NCI-H510A (cell line): ENCODE results near the gene SH3RF3.

Experiments
- DNase-seq: peaks from one replicate; lab custom pipeline; 2025; lab: John Stamatoyannopoulos, UW

The SH3RF3 gene

DNA sequence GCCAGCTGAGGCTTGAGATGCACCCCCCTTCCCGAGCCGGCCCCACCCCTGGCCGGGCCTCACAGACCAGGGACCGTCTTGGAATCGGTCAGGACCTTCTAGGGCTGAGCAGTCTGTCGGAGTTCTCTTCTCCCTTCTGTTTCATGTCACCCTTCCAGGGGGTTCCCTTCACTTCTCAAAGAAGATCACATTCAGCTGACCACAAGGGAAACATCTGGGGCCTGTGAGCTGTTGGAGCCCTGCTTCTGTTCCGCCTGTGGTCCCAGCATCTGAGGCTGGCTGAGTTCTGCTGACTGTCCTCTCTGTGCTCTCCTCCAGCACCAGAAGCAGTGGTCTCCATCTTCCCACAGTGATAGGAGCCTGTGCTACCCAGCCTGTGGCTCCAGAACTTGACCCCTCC lies 378.2 kb downstream of the SH3RF3 start:
- no peak for DNase-seq

DNA sequence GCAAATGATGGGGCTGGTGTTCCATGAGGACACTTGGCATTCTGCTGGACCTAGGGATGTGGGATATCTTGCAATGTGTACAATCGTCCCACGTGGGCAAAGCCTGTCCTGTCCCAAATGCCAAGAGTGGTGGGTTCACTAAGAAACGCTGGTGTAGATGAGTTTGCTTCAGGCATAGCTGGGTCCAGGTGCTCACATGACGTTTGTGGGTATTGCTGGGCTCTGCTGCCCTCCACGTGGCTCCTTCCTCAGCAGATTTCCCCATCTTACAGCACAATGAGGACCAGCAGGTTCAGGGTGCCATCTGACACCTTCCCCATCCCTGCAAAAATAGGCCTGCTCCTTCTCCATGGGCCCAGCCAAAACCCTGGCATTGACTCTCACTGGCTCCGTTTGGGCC lies 378.8 kb downstream of the SH3RF3 start:
- DNase-seq = no peak

DNA sequence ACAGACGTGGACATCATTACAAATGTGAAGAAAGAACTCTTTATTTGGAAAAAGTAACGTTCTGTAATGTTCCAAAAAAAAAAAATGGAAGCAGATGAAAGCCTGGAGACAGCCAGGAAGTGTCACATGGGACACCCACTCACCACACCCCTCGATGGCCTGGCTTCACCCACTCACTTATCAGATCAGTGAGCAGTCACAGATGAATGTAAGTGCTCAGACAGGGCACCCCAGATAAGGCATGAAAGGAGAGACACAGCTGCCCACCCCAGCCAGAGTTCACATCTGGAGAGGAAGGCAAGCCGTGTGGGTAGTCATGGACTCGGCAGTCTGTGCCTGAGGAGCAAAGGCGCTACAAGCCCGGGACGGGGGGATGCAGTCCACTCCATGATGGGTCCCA lies 379.6 kb downstream of the SH3RF3 start:
- DNase-seq = no peak

DNA sequence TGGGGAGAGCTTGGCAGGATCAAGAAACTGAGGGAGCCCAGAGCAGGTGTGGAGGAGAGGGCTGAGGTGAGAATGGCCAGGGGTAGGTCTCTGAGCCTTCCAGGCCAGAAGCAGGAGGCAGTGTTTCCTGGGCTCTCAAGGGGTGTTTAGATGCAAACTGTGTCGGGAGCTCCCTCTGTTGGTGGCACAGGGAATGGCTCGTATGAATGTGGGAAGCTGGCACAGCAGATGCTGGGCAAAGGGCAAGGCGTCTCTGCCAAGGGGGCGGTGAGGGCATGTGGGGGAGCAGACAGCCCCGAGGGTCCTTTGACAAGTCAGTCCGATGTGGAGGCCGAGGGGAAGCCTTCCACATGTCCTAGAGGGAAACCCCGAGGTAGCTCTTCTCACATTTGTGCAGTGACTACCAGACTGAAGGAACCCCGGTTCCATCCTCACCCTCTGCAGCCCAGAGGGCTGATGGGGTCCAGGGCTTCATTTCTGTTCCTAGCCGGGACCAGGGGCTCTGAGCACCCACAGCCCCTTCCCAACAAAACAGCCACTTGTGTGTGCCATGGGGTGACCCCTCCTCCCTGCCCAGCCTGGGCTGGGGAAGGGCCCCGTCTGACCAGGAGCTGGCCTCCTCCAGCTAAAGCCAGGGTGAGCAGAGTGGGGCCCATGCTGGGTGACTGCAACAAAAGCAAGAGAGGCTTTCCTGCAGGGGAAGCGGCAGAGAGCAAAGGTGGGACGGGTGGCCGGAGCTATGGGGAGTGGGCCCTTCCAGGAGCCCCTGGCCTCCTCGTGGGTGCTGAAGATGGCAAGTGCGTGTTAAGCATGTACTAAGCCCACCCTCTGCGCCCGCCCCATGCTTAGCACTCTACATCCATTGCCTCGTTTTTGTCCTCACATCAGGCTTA lies 381.4 kb downstream of the SH3RF3 start:
- peak; percentile 64 for DNase-seq

DNA sequence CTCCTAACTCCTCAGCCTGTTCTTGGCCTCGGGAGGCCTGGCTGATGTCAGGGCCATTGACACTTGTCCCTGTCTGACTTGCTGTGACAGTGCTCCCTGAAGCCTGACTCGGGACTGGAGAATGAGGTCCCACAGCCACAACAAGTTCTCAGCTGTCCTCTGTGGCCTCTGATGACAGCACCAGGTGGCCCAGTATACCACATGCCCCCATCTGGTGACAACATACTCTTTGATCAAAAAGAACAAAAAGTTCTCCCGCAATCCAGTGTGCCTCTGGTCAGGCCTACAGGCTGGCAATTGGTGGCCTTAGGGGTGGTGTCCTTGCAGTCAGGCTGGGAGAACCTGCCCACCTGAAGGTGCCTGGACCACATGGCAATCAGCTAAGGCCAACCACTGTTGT lies 382.2 kb downstream of the SH3RF3 start:
- no peak for DNase-seq

DNA sequence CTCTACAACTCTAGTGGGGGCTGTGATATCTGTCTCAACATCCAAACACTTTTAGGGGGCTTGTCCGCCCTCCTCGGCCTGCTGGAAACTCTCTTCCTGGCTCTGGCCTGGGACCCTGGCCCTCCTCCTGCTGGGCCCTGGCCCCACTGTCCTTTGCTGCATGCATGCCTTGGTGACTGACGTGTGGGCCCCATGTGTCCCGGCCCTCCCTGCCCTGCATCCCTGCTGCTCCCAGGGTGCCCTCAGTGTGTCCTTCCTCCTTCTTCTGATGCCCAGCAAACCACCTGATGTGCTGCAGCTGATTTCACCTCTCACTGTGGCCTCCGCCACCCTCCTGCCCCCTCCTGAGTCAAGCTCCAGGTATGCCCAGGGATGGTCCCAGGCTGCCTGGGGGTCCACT lies 383.1 kb downstream of the SH3RF3 start:
- no peak for DNase-seq

DNA sequence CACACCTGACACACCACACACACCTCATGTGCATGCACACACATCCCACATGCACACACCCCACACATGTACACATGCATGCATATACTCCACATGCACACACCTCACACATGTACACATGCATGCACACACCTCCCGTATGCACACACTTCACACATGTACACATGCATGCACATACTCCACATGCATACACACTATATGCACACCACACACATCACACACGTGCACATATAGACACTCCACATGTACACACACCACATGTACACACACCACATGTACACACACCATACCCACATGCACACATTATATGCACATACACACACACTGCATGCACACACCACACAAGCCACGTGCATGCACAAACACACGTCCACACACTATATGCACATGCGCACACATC lies 384.2 kb downstream of the SH3RF3 start:
- no peak for DNase-seq

DNA sequence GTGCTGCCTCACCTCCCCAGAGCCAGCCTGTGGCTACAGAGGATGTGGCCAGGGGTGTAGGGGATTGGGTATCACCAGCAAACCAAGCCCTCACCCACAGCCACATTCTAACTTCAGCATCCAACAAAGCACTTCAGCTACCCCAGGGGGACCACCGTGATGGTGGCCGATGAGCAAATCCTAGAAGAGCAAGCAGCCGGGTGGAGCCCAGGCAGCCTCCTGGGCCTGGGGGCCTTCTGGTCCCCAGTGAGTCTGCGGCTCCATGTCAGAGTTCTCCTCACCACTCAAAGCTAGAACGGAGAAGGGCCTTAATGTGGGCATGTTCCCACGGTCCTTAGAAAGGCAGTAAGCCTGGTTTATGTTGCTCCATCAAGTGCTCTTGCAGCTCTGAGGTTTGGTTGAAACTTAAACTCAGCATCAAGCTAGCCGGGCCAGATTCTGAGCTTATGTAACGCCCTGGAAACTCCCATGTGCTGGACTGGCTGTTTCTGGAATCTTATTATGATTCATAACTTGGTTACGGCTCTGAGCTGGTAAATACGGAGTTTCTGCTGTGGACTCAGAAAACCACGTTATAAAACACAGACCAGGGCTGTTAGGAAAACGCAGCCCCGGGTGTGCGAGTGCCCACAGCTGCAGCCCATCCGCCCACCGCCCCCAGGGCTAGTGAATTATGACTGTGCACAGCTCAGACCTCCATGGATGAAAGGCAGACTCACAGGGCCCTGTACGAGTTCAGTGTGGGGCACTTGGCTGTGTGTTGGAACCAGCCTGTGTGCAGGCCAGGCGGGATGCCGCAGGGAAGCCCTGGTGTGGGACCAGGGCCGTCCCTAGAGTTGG lies 385.0 kb downstream of the SH3RF3 start:
- DNase-seq = no peak

DNA sequence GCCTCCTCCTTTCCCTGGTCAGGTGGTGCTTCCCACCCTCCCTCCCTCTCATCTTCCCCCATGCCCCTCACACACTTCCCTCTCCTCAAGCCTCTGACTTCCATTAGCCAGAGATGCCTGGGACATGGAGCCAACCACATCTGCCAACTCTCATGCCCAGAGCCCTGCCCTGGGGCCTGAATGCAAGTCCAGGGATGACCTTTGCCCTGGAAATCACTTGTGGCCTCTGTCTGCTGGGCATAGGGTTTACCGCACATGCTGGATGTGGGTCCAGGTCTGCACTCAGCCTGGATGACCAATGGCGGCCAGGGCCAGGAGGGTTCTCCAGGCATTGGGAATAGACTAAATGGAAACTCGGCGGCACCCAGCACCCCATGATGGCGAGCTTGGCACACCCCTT lies 385.9 kb downstream of the SH3RF3 start:
- DNase-seq = no peak

DNA sequence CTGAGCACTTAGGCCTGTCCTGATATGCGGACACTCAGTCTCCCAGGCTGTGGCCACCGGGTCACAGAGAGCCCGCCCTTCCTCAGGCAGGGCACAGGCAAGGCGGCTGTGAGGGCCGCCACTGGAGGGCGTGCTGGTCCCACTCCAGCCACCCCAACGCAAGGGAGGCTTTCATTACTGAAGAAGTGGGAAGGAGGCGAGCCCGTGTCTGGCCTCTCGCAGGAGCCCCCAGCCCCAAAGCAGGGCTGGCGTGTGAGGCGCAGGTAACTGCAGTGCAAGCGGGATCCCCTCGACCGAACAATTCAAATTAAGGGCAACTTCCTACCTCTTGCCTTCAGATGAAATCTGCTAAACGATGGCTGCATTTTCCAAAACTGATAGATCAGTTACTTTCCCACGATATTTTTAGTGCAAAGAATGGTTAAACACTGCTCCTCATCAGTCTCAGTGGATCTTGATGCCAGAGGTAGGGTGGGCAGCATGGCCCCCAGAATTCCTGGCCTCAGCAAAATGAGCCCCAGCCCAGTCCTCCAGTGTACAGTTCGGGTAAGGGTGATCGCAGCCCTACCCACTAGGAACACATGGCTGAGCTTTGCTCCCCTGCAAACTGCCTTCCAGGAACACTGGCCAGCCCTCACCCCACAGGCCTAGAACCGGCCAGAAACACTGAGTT lies 387.6 kb downstream of the SH3RF3 start:
- peak; percentile 57 for DNase-seq

DNA sequence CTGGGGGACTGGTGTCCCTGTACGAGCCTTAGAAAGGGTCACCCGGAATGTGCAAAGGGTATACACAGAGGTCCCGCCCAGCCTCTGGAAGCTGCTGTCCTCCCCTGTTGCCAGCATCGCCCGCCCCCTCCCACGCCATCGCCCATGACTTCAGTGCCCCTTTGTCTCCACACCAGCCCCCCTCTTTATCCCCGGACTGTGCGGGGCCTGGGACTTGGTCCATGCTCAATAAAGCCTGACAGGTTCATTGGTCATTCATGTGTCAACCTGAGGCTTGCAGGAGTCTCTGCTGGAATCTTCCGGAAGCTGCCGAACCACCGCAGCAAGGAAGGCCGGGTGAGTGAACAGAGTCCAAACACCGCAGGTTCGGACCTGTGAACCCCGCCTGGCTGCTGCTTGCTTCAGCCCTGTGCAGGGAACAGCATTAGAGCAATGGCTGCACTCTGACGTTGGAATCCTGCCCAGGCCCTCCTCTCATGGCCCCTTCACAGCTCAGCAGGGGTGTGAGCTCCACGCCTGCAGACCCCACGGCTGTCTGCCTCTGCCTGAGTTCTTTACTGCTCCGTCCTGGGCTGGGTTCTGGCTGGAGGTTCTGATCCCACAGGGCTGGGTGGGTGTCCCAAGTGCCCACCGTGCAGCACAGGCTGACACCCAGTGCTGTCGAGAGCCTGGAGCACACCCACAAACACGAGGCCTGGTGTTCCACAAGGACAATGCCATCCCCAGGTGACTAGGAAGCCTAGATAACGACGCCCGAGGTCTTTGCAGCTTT lies 388.3 kb downstream of the SH3RF3 start:
- no peak for DNase-seq

DNA sequence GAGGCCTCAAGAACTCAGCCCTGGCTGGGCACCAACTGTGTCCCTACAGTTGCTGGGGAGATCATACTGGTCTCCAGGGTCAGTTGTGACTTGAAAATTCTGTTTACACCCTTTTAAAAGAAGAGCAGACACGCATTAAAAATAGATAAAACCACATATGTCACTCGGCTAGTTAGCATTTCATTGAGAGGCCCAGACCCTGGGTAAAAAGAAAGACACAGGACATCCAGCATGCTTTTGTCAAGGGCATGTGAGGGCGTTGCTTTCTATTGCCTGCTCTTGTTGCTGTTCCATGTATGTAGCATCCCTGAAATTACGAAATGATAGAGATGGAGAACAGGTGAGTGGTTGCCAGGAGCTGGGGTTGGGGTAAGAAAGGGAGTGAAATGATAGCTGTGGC lies 390.5 kb downstream of the SH3RF3 start:
- DNase-seq = no peak

DNA sequence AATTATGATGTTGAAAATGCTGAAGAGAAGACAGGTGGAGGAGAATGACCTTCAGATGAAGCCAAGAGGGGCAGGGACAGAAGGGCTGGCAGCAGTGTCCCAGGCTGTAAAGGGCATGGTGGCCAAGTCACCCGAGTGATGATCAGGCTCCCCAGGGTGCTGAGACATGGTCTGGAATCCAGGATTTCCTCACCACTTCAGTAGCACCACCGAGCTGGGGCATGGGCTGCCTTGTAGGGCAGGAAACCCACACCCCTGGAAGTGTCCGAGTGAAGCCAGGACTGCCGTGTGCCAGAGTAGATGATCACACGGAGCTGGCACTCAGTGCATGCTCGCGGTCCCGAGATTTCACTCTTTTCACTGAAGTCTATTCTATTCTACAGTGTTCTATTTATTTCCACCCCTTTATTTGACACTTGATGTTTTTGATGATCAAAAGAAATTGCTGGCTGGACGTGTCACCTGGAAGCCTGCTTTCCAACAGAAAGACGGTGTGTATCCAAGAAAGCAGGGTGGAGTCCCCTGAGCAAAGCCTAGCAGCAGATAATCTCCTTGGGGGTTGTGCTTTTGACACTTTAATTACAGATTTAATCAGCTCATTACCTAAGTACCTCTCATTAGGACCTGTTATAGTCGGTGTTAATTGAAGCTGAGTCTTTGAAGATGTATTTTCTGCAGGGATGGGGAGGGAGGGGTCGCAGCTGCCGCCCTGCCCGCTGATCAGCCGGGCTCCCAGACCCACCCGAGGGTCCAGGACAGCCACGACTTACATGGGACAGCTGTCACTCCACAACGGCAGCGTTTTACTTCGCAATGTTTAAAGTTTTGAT lies 392.4 kb downstream of the SH3RF3 start:
- no peak for DNase-seq

DNA sequence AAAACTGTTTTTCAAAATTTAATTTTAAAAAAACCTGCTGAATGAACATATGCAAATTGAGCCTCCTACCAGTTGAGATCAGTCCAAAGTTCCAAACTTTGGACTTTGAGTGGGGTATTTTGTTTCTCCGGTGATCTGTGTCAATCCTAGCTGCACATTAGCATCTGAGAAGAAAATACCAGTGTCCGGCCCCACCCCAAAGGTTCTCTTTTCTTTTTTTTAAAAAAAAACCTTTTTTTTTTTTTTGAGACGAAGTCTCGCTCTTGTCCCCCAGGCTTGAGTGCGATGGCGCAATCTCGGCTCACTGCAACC lies 393.0 kb downstream of the SH3RF3 start:
- DNase-seq = no peak

DNA sequence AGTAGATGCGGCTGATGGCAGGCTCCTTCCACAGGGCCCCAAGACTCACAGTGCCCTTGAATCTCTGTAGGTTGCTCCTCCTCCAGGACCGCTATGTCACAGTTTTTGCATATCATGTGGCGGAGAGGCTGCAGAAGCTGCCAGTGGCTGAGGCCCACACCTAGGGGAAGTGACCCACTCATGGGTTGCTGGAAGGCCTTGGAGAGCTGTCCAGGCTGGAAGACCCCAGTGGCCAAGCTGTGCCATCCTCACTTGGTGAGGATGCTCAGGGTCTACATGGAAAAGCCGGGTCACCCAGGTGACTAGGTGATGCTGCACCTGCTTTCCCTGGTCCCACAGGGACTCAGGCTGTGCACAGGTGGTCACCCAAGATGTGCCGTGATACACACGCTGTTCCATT lies 394.1 kb downstream of the SH3RF3 start:
- DNase-seq = no peak

DNA sequence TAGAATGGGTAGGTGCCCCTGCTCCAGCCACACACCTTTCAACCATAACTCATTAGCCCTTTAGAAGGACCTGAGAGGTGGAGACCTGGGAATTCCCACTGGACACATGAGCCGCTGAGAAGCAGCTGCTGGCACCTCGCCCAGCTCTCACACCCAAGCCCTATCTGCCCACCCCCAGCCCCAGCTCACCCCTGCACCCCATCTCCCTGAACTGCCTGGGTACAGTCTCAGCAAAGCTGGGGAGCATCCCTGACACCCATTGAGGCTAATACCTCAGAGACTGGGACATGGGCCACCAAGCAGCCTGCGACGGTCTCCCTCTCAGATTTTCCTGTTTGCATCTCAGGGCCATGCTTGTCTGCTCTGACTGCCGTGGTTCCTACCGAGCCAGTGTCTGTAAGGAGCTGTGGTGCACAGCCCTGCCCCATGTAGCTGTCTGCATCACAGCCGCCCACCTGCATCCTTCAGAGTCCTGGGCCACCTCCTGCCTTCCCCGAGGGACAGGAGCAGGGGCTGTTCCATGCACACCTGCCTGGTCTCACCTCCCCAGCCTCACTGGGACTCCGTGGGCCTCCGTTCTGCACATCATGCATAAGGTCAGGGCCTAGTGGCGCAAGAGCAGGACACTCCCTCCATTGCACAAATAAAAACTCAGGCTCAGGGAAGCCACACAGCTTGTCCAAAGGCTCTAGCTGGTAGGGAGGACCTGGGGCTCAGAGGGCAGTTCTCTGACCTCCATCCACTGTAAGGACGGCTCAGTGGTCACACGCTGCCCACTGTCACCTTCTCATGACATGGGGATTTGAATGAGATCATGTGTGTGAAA lies 394.7 kb downstream of the SH3RF3 start:
- no peak for DNase-seq

DNA sequence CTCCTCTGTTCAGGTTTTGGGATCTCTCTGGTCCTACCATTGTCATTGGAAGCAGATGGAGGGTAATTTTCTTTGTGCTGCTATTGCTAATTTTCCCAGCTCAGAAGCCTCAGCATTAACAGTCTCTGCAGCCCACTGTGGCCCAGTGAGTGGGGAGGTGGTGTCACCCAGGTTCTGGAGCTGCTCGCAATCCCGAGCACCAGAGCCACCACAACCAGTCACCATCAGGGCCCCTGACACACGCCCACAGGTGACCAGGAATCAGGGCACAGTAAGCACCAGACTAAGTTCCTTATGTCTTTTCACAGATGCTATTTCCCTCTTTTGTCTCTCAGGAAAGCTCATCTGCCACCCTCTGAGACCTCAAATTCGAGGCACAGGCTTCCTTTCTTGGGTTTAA lies 396.8 kb downstream of the SH3RF3 start:
- no peak for DNase-seq

DNA sequence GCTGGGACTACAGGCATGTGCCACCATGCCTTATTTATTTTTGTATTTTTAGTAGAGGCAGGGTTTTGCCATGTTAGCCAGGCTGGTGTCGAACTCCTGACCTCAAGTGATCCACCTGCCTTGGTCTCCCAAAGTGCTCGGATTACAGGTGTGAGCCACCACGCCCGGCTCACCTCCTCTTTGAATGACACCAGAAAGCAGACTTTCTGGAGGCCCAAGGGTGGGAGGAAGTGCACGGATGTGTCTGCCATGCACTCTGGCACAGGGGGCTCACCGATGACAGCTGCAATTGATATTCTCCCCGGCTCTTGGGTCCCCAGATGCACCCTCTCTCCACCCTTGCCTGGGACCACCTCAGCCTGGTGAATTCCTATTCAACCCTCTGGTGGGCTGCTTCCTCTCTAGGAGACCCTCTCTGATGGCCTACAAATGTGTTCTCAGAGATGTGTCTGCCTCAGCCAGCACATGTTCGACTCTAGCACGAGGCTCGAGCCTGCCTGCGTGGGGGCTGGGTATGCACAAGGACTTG lies 397.5 kb downstream of the SH3RF3 start:
- DNase-seq = no peak

DNA sequence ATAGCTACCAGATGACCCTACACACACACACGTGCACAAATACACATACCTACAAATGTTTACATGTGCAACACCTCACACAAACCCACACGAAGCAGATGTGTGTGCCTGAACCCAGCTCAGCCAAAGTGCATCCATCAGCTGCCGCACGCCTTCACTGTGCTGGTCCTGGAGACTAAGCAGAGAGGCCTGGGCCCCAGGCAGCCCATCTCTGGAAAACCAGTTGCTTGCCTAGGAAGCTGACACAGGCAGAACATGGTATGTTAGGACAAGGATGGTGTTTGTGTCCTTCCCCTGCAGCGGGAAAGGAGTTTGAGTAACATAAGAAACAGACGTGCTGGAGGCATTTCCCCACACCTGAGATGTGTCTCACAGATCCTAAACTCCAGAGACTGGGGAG lies 398.1 kb downstream of the SH3RF3 start:
- no peak for DNase-seq
